AG20443 (cell line): ENCODE results near the gene MFAP3.

Experiments used
- DNase-seq: peaks from one replicate; pipeline ENCODE4 v3.0.0; 2012; ENCODE audit warnings: low spot score, mixed read lengths

MFAP3 gene

GRCh38 chr5:154092356-154093141 lies 53.8 kb downstream of the MFAP3 start:
- DNase-seq = peak; percentile 46

DNA sequence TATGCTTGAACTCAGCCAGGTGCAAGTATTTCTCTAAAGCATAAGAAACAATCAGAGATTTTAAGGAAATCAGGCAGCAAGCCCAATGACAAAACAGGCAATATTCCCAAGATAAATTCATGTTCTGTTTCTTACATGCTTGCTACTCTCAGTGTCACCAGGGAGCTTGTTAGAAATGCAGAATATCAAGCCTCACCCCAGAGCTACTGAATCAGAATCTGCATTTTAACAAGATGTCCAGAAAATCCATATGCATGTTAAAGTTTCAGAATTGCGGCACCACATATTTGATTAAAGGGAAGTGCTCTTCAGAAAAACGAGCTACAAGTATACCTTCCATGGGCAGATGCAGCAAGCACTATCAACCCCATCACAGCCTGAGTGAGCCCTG lies 54.4 kb downstream of the MFAP3 start:
- no peak for DNase-seq

GRCh38 chr5:154095904-154096303 lies 57.1 kb downstream of the MFAP3 start:
- peak; percentile 39 for DNase-seq

GRCh38 chr5:154097031-154097430 lies 58.3 kb downstream of the MFAP3 start:
- no peak for DNase-seq

- no peak for DNase-seq
Observed at GRCh38 chr5:154098465-154098864, 59.7 kb downstream of the MFAP3 start.

GRCh38 chr5:154101184-154101583 lies 62.4 kb downstream of the MFAP3 start:
- no peak for DNase-seq

GRCh38 chr5:154103233-154103632 lies 64.5 kb downstream of the MFAP3 start:
- no peak for DNase-seq
